IMR-90 (cell line): ENCODE results near the gene MYO1D.

ENCODE experiments used
- CHD1 ChIP-seq: IDR thresholded peaks from 2 replicates; pipeline ENCODE4 v1.6.1; 2012; ENCODE audit warnings: low read depth, low read length, improper control_type of control experiment
- MAZ ChIP-seq: IDR thresholded peaks from 2 replicates; pipeline ENCODE4 v1.6.1; 2012; ENCODE audit warnings: low read depth, mild to moderate bottlenecking, low read length, improper control_type of control experiment, moderate library complexity, borderline replicate concordance
- POLR2A ChIP-seq: IDR thresholded peaks from 2 replicates; pipeline ENCODE4 v1.6.1; 2012; ENCODE audit warnings: mild to moderate bottlenecking, low read depth, low read length
- RFX5 ChIP-seq: IDR thresholded peaks from 2 replicates; pipeline ENCODE4 v1.8.0; 2012; ENCODE audit warnings: low read depth, mild to moderate bottlenecking, low read length, moderate library complexity
- SMC3 ChIP-seq: fragments of 150-350 bp; IDR thresholded peaks from 2 replicates; pipeline ENCODE4 v1.6.1; 2016; ENCODE audit warnings: low read depth, mild to moderate bottlenecking, antibody characterized with exemption, low read length, moderate library complexity
- TF ChIP-seq, protein P1 (sequence below): conservative IDR thresholded peaks from 2 replicates; pipeline ENCODE4 v1.5.1; 2012; ENCODE audit warnings: mild to moderate bottlenecking, low read depth, low read length, improper control_type of control experiment

DNA sequence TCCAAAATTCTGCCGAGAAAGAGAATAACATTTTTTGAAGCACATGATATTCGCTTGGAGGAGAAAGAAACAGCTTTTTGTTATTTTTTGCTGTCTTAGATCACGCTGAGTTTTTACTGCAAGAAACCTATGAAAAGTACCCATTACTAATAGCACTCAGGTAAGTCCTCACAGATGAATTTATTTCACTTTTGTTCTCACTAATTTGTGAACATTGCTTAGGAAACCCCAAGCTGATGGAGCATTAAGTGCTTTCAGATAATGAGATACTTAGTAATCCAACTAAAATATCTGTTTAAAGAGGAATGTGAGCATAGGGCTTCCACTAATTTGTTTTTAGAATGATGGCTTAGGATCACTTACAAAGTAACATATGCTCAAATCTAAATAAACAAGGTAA, 45.7 kb downstream of the MYO1D start:
- no peak for TF ChIP-seq RFX5
- TF ChIP-seq, protein P1, sequence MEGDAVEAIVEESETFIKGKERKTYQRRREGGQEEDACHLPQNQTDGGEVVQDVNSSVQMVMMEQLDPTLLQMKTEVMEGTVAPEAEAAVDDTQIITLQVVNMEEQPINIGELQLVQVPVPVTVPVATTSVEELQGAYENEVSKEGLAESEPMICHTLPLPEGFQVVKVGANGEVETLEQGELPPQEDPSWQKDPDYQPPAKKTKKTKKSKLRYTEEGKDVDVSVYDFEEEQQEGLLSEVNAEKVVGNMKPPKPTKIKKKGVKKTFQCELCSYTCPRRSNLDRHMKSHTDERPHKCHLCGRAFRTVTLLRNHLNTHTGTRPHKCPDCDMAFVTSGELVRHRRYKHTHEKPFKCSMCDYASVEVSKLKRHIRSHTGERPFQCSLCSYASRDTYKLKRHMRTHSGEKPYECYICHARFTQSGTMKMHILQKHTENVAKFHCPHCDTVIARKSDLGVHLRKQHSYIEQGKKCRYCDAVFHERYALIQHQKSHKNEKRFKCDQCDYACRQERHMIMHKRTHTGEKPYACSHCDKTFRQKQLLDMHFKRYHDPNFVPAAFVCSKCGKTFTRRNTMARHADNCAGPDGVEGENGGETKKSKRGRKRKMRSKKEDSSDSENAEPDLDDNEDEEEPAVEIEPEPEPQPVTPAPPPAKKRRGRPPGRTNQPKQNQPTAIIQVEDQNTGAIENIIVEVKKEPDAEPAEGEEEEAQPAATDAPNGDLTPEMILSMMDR: no peak
- no peak for TF ChIP-seq MAZ
- no peak for TF ChIP-seq POLR2A
- TF ChIP-seq SMC3: no peak
- TF ChIP-seq CHD1: no peak
